WI38 (cell line): ENCODE data around the gene SERPINA10.

Experiments
- H3K4me3 ChIP-seq: 2 replicates; pipeline ENCODE4 v1.5.1; 2011; ENCODE audit warnings: low read depth, mild to moderate bottlenecking, control low read depth, low read length
- TF ChIP-seq, protein P1 (sequence below): IDR thresholded peaks from 2 replicates; pipeline ENCODE4 v1.5.1; 2012; ENCODE audit warnings: low read depth, mild to moderate bottlenecking, control low read depth, low read length

The SERPINA10 gene

GRCh38 chr14:94237983-94238382, 55.1 kb downstream of the SERPINA10 start:
- H3K4me3 ChIP-seq: no peak overlapping the region
- TF ChIP-seq, protein P1, sequence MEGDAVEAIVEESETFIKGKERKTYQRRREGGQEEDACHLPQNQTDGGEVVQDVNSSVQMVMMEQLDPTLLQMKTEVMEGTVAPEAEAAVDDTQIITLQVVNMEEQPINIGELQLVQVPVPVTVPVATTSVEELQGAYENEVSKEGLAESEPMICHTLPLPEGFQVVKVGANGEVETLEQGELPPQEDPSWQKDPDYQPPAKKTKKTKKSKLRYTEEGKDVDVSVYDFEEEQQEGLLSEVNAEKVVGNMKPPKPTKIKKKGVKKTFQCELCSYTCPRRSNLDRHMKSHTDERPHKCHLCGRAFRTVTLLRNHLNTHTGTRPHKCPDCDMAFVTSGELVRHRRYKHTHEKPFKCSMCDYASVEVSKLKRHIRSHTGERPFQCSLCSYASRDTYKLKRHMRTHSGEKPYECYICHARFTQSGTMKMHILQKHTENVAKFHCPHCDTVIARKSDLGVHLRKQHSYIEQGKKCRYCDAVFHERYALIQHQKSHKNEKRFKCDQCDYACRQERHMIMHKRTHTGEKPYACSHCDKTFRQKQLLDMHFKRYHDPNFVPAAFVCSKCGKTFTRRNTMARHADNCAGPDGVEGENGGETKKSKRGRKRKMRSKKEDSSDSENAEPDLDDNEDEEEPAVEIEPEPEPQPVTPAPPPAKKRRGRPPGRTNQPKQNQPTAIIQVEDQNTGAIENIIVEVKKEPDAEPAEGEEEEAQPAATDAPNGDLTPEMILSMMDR: no peak

GRCh38 chr14:94237046-94237445, 56.0 kb downstream of the SERPINA10 start:
- H3K4me3 ChIP-seq: no peak overlapping the region
- TF ChIP-seq, protein P1: no peak
